ENCODE data around the gene FAM50B.
A peak's percentile ranks its signal among the peaks of the same experiment; 100 is the strongest.

The FAM50B gene

GRCh38 chr6:3820563-3820962, 28.6 kb upstream of the FAM50B start:
- peak overlapping the region; percentile 41 for H2AFZ ChIP-seq (ENCODE audit: low read length)
- no peak overlapping the region for H3K9ac ChIP-seq (ENCODE audit: low read depth, low read length, poor library complexity)
- H2AK5ac ChIP-seq (ENCODE audit: low read depth, low read length), result peak overlapping the region; percentile 23
- peak overlapping the region; percentile 49 for H3K18ac ChIP-seq (ENCODE audit: low read length)
- no peak overlapping the region for H4K91ac ChIP-seq (ENCODE audit: low read depth, low read length, poor library complexity)
- H3K9me3 ChIP-seq (replicated peaks in 1 of 2; ENCODE audit: control insufficient read depth in 2 of 2, insufficient read depth in 1 of 2, low read depth in 1 of 2, low read length in 2 of 2), result no peaks in the 10 kb centered on the region
- peaks cover 4 to 15% of the 10 kb centered on the region in 2 donors for H3K4me1 ChIP-seq (ENCODE audit: control insufficient read depth in 2 of 2, insufficient read depth in 1 of 2, low read depth in 1 of 2, low read length in 2 of 2)
- no peaks in the 10 kb centered on the region for H3K79me1 ChIP-seq (ENCODE audit: low read depth, low read length)
- no peaks in the 10 kb centered on the region for H3K27me3 ChIP-seq (ENCODE audit: control insufficient read depth in 3 of 3, insufficient read depth in 3 of 3, low read depth in 1 of 3, low read length in 3 of 3)
- no peak overlapping the region for H3K4me2 ChIP-seq (ENCODE audit: insufficient read depth, low read length, poor library complexity, severe bottlenecking)
- H3K4me3 ChIP-seq (ENCODE audit: low read length in 2 of 2), result no peak overlapping the region
- no peak overlapping the region for H3K27ac ChIP-seq (replicated peaks; ENCODE audit: low read length)
- no peak overlapping the region for H2BK5ac ChIP-seq (ENCODE audit: low read length)
- no CpG with 5 or more reads among the region's 8 CpGs for WGBS, 2 donors (ENCODE audit: extremely low coverage in 2 of 2, insufficient read length in 2 of 2, insufficient replicate concordance in 1 of 2)
- no peak overlapping the region for H3K23ac ChIP-seq (ENCODE audit: low read depth, low read length, poor library complexity)
- no peak overlapping the region for H3K14ac ChIP-seq (ENCODE audit: low read length)
- DNase-seq (ENCODE audit: low spot score), result no peak
- H3K36me3 ChIP-seq (replicated peaks in 1 of 2; ENCODE audit: control insufficient read depth in 2 of 2, insufficient read depth in 2 of 2, low read length in 2 of 2), result no peaks in the 10 kb centered on the region
- no peak overlapping the region for H2BK12ac ChIP-seq (ENCODE audit: low read length)
- H2BK120ac ChIP-seq (ENCODE audit: low read depth, low read length), result no peak overlapping the region
- no peak overlapping the region for H4K8ac ChIP-seq (ENCODE audit: low read depth, low read length)
- peak overlapping the region; percentile 11 for H2BK15ac ChIP-seq (ENCODE audit: low read length)
- peak overlapping the region; percentile 18 for H3K4ac ChIP-seq (ENCODE audit: low read length)

GRCh38 chr6:3822747-3823445, 26.3 kb upstream of the FAM50B start:
- Histone ChIP-seq H2BK120ac (ENCODE audit: low read depth, low read length) (no peak overlapping the region), H2AFZ (ENCODE audit: low read length) (no peak overlapping the region), H3K4me2 (ENCODE audit: insufficient read depth, low read length, poor library complexity, severe bottlenecking) (no peak overlapping the region), H3K9me3 (replicated peaks in 1 of 2; ENCODE audit: control insufficient read depth in 2 of 2, insufficient read depth in 1 of 2, low read depth in 1 of 2, low read length in 2 of 2) (no peaks in the 10 kb centered on the region), H3K23ac (ENCODE audit: low read depth, low read length, poor library complexity) (no peak overlapping the region), H2BK5ac (ENCODE audit: low read length) (no peak overlapping the region), H2BK15ac (ENCODE audit: low read length) (no peak overlapping the region), H3K14ac (ENCODE audit: low read length) (no peak overlapping the region), H2BK12ac (ENCODE audit: low read length) (no peak overlapping the region), H3K4me3 (ENCODE audit: low read length in 2 of 2) (no peak overlapping the region), H3K4me1 (ENCODE audit: control insufficient read depth in 2 of 2, insufficient read depth in 1 of 2, low read depth in 1 of 2, low read length in 2 of 2) (peaks cover 4 to 16% of the 10 kb centered on the region in 2 donors), H4K91ac (ENCODE audit: low read depth, low read length, poor library complexity) (no peak overlapping the region), H3K79me1 (ENCODE audit: low read depth, low read length) (no peaks in the 10 kb centered on the region), H3K9ac (ENCODE audit: low read depth, low read length, poor library complexity) (no peak overlapping the region), H3K18ac (ENCODE audit: low read length) (no peak overlapping the region), H3K36me3 (replicated peaks in 1 of 2; ENCODE audit: control insufficient read depth in 2 of 2, insufficient read depth in 2 of 2, low read length in 2 of 2) (no peaks in the 10 kb centered on the region), H4K8ac (ENCODE audit: low read depth, low read length) (no peak overlapping the region), H3K27ac (replicated peaks; ENCODE audit: low read length) (no peak overlapping the region), H3K27me3 (ENCODE audit: control insufficient read depth in 3 of 3, insufficient read depth in 3 of 3, low read depth in 1 of 3, low read length in 3 of 3) (no peaks in the 10 kb centered on the region), H3K4ac (ENCODE audit: low read length) (no peak overlapping the region), H2AK5ac (ENCODE audit: low read depth, low read length) (no peak overlapping the region)
- no CpG with 5 or more reads among the region's 14 CpGs for WGBS, 2 donors (ENCODE audit: extremely low coverage in 2 of 2, insufficient read length in 2 of 2, insufficient replicate concordance in 1 of 2)
- DNase-seq (ENCODE audit: low spot score), result no peak

GRCh38 chr6:3823671-3824070, 25.5 kb upstream of the FAM50B start:
- no peak overlapping the region for H4K8ac ChIP-seq (ENCODE audit: low read depth, low read length)
- H3K4me2 ChIP-seq (ENCODE audit: insufficient read depth, low read length, poor library complexity, severe bottlenecking), result no peak overlapping the region
- H3K4me1 ChIP-seq (ENCODE audit: control insufficient read depth in 2 of 2, insufficient read depth in 1 of 2, low read depth in 1 of 2, low read length in 2 of 2), result peaks cover 4 to 16% of the 10 kb centered on the region in 2 donors

GRCh38 chr6:3825331-3825831, 23.8 kb upstream of the FAM50B start:
- no peak overlapping the region for H3K4me3 ChIP-seq (ENCODE audit: low read length in 2 of 2)
- no peak overlapping the region for H3K4me2 ChIP-seq (ENCODE audit: insufficient read depth, low read length, poor library complexity, severe bottlenecking)
- H2BK15ac ChIP-seq (ENCODE audit: low read length), result no peak overlapping the region
- no peak overlapping the region for H3K18ac ChIP-seq (ENCODE audit: low read length)
- H2BK12ac ChIP-seq (ENCODE audit: low read length), result no peak overlapping the region
- no peak overlapping the region for H2BK120ac ChIP-seq (ENCODE audit: low read depth, low read length)
- no peak overlapping the region for H4K8ac ChIP-seq (ENCODE audit: low read depth, low read length)
- H2BK5ac ChIP-seq (ENCODE audit: low read length), result no peak overlapping the region
- no peak overlapping the region for H4K91ac ChIP-seq (ENCODE audit: low read depth, low read length, poor library complexity)
- peak overlapping the region; percentile 76 for H2AFZ ChIP-seq (ENCODE audit: low read length)
- H3K9ac ChIP-seq (ENCODE audit: low read depth, low read length, poor library complexity), result no peak overlapping the region
- H3K4me1 ChIP-seq (ENCODE audit: control insufficient read depth in 2 of 2, insufficient read depth in 1 of 2, low read depth in 1 of 2, low read length in 2 of 2), result peaks cover 4 to 12% of the 10 kb centered on the region in 2 donors
- H3K36me3 ChIP-seq (replicated peaks in 1 of 2; ENCODE audit: control insufficient read depth in 2 of 2, insufficient read depth in 2 of 2, low read length in 2 of 2), result no peaks in the 10 kb centered on the region
- no peak overlapping the region for H3K4ac ChIP-seq (ENCODE audit: low read length)
- no CpG with 5 or more reads among the region's 15 CpGs for WGBS, 2 donors (ENCODE audit: extremely low coverage in 2 of 2, insufficient read length in 2 of 2, insufficient replicate concordance in 1 of 2)
- no peaks in the 10 kb centered on the region for H3K27me3 ChIP-seq (ENCODE audit: control insufficient read depth in 3 of 3, insufficient read depth in 3 of 3, low read depth in 1 of 3, low read length in 3 of 3)
- H3K23ac ChIP-seq (ENCODE audit: low read depth, low read length, poor library complexity), result no peak overlapping the region
- no peak overlapping the region for H3K27ac ChIP-seq (replicated peaks; ENCODE audit: low read length)
- H3K79me1 ChIP-seq (ENCODE audit: low read depth, low read length), result no peaks in the 10 kb centered on the region
- H2AK5ac ChIP-seq (ENCODE audit: low read depth, low read length), result no peak overlapping the region
- H3K14ac ChIP-seq (ENCODE audit: low read length), result no peak overlapping the region
- no peak for DNase-seq (ENCODE audit: low spot score)
- H3K9me3 ChIP-seq (replicated peaks in 1 of 2; ENCODE audit: control insufficient read depth in 2 of 2, insufficient read depth in 1 of 2, low read depth in 1 of 2, low read length in 2 of 2), result no peaks in the 10 kb centered on the region

More at GRCh38 chr6:3823671-3824070, 25.5 kb upstream of the FAM50B start:
- H3K27me3 ChIP-seq (ENCODE audit: control insufficient read depth in 3 of 3, insufficient read depth in 3 of 3, low read depth in 1 of 3, low read length in 3 of 3), result no peaks in the 10 kb centered on the region
- no peak overlapping the region for H4K91ac ChIP-seq (ENCODE audit: low read depth, low read length, poor library complexity)
- no peak overlapping the region for H3K23ac ChIP-seq (ENCODE audit: low read depth, low read length, poor library complexity)
- no peaks in the 10 kb centered on the region for H3K9me3 ChIP-seq (replicated peaks in 1 of 2; ENCODE audit: control insufficient read depth in 2 of 2, insufficient read depth in 1 of 2, low read depth in 1 of 2, low read length in 2 of 2)
- no peak for DNase-seq (ENCODE audit: low spot score)
- H3K4me3 ChIP-seq (ENCODE audit: low read length in 2 of 2), result no peak overlapping the region
- H3K36me3 ChIP-seq (replicated peaks in 1 of 2; ENCODE audit: control insufficient read depth in 2 of 2, insufficient read depth in 2 of 2, low read length in 2 of 2), result no peaks in the 10 kb centered on the region
- H2AK5ac ChIP-seq (ENCODE audit: low read depth, low read length), result no peak overlapping the region
- H3K9ac ChIP-seq (ENCODE audit: low read depth, low read length, poor library complexity), result no peak overlapping the region
- no peak overlapping the region for H2BK12ac ChIP-seq (ENCODE audit: low read length)
- no peak overlapping the region for H2BK120ac ChIP-seq (ENCODE audit: low read depth, low read length)
- H3K14ac ChIP-seq (ENCODE audit: low read length), result no peak overlapping the region
- no peak overlapping the region for H3K18ac ChIP-seq (ENCODE audit: low read length)
- no peak overlapping the region for H2BK5ac ChIP-seq (ENCODE audit: low read length)
- H2AFZ ChIP-seq (ENCODE audit: low read length), result no peak overlapping the region
- WGBS, 2 donors (ENCODE audit: extremely low coverage in 2 of 2, insufficient read length in 2 of 2, insufficient replicate concordance in 1 of 2), result no CpG with 5 or more reads among the region's 6 CpGs
- no peak overlapping the region for H3K4ac ChIP-seq (ENCODE audit: low read length)
- no peaks in the 10 kb centered on the region for H3K79me1 ChIP-seq (ENCODE audit: low read depth, low read length)
- no peak overlapping the region for H3K27ac ChIP-seq (replicated peaks; ENCODE audit: low read length)
- no peak overlapping the region for H2BK15ac ChIP-seq (ENCODE audit: low read length)
